VCaP (cell line): Measurements from ENCODE around the gene TIE1.

Experiments
- H3K27ac ChIP-seq: fragments of 450-650 bp; 2 replicates; pipeline ENCODE4 v1.5.1; 2017
- TF ChIP-seq, protein P1 (sequence below): fragments of 450-650 bp; conservative IDR thresholded peaks from 2 replicates; pipeline ENCODE4 v1.5.1; 2017; ENCODE audit warnings: mild to moderate bottlenecking, moderate library complexity

The TIE1 gene

DNA sequence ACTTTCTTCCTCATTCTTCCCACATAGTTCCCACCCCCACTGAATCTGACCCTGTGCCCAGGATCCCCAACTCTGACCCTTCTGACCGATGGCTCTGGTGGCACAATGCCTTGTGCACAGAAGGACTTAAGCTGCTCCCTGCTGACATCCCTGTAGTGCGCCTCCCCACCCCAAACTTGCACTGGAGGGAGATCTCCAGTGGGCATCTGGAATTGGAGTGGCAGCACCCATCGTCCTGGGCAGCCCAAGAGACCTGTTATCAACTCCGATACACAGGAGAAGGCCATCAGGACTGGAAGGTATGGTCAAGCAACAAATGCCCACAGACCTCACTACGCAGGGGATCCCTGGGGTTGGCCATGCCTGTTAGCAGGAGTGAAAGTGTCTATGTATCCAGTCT, 45.9 kb downstream of the TIE1 start:
- TF ChIP-seq, protein P1, sequence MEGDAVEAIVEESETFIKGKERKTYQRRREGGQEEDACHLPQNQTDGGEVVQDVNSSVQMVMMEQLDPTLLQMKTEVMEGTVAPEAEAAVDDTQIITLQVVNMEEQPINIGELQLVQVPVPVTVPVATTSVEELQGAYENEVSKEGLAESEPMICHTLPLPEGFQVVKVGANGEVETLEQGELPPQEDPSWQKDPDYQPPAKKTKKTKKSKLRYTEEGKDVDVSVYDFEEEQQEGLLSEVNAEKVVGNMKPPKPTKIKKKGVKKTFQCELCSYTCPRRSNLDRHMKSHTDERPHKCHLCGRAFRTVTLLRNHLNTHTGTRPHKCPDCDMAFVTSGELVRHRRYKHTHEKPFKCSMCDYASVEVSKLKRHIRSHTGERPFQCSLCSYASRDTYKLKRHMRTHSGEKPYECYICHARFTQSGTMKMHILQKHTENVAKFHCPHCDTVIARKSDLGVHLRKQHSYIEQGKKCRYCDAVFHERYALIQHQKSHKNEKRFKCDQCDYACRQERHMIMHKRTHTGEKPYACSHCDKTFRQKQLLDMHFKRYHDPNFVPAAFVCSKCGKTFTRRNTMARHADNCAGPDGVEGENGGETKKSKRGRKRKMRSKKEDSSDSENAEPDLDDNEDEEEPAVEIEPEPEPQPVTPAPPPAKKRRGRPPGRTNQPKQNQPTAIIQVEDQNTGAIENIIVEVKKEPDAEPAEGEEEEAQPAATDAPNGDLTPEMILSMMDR, result no peak
- no peak overlapping the region for H3K27ac ChIP-seq

DNA sequence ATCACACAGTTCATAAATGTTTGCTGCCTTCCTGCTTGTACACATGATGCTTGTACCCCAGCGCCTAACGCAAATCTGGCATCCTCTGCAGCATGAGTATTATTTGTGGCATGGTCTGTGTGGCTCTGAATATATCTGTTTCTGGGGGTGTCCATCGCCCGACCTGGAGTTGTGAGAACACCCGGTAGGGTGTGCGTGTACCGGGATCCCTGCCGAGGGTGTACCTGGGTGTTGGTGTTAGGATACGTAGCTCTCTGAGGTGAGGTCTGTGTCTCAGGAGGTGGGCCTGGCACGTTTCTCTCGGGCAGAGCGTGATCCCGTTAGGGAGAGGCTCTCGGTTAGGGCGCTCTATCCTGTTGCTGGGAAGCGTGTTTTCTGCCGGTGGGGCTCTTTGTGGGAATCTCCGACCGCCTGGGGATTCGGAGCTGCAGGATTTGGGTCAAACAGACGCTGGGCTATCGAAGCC, 47.6 kb downstream of the TIE1 start:
- TF ChIP-seq, protein P1, result no peak
- peak overlapping the region; percentile 93 for H3K27ac ChIP-seq

DNA sequence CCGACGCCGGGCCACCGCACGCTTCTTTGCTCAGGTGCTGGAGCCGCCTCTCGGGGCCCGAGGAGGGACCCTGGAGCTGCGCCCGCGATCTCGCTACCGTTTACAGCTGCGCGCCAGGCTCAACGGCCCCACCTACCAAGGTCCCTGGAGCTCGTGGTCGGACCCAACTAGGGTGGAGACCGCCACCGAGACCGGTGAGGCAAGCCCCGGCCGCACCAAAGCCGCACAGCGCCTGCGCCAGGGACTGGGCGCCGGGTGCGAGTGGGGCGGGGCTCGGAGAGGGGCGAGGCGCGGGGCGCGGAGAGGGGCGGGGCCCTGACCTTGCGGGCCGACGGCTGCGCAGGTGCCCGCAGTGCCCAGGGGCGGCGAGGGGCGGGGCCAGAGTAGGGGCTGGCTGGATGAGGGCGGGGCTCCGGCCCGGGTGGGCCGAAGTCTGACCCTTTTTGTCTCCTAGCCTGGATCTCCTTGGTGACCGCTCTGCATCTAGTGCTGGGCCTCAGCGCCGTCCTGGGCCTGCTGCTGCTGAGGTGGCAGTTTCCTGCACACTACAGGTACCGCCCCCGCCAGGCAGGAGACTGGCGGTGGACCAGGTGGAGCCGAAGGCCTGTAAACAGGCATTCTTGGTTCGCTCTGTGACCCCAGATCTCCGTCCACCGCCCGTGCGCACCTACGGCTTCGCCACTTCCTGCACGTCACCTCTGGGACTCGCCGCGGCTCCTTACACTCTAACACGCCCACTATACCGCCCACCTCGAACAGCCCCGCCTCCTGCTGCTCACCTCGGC, 48.2 kb downstream of the TIE1 start:
- peak overlapping the region; percentile 93 for H3K27ac ChIP-seq
- TF ChIP-seq, protein P1, result no peak; the same call in 1 of the 2 replicates

DNA sequence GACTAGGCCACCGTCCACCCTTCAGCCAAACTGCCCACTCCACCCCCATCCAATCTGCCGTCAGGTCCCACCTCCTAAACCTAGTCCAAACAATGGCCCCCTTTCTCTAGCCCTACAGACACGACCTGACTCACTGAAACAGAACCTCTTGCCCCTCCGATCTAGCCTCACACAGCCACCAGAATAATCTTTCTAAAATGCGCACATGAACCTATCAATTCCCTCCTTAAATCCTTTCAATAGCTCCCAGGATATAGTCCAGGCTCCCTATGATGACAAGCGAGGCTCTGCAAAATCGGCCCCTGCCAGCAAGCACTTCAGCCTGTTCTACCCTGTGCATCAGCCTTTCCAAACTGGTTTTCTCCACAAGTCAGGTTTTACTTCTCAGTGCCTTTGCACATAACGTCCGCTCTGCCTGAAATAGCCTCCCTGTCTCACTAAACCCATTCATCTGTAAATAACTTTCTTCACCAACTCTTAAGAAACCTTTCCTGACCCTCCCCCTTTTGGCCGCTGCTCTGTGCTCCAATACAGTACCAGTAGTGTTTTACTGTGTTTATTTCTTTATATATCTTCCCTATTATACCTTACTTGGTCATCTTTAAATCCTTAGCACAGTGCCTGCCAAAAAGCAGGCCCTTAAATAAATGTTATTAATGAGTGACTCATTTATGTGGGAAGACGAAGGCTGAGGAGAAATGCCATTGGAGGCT, 49.0 kb downstream of the TIE1 start:
- H3K27ac ChIP-seq, result peak overlapping the region; percentile 93
- TF ChIP-seq, protein P1, result no peak

DNA sequence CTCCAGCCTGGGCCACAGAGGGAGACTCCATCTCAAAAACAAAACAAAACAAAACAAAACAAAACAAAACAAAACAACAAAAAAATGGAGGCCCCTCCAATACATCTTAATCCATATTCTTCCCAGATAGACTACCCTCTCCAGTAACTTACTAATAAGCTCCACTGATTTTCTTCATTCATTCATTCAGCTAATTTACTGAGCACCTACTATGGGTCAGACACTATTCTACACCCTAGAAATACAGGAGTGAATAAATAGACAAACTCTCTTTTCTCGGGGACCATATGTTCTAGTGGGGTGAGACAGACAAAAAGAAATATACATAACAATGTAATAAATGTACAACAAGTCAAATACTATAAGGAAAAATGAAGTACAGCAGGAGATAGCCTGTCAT, 50.2 kb downstream of the TIE1 start:
- H3K27ac ChIP-seq, result peak overlapping the region; percentile 93
- TF ChIP-seq, protein P1, result no peak

DNA sequence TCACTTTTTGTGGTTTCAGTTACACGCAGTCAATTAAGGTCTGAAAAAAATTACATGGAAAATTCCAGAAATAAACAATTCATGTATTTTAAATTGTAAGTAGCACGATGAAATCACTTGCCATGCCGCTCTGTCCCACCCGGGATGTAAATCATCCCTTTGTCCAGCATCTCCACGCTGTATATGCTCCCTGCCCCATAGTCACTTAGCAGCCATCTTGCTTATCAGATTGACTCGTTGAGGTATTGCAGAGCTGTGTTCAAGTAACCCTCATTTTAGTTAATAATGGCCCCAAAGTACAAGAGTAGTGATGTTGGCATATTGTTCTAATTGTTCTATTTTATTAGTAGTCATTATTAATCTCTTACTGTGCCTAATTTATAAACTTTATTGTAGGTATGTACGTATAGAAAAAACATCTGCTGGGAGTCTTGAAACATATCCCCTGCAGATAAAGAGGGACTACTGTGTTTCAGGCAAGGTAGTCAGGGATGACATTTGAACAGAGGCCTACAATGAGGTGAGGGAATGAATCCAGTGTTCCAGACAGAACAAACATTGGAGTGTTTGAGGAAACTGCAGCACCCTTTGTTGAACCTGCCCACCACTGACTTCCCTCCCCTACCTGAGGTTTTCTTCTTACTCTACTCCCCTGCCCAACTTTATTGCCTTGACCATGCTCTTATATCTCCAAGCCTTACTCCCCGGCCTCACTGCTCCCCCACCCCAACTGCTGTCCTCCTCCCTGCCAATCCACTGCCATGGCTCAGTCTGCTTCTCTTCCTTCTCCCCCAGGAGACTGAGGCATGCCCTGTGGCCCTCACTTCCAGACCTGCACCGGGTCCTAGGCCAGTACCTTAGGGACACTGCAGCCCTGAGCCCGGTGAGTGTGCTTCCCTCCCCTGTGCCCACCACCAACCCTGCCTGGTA, 50.9 kb downstream of the TIE1 start:
- H3K27ac ChIP-seq, result peak overlapping the region; percentile 24; the same call in 1 of the 2 replicates
- TF ChIP-seq, protein P1, result no peak

DNA sequence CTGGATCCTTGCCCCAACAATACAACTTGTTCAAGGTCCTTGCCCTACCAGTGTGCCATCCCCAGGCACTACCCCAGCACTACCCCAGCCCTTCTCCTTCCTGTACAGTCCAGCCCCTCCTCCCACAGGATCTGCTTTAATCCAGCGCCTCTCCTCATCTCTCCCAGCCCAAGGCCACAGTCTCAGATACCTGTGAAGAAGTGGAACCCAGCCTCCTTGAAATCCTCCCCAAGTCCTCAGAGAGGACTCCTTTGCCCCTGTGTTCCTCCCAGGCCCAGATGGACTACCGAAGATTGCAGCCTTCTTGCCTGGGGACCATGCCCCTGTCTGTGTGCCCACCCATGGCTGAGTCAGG, 51.5 kb downstream of the TIE1 start:
- peak overlapping the region; percentile 24; the same call in 1 of the 2 replicates for H3K27ac ChIP-seq
- TF ChIP-seq, protein P1, result no peak
